Activated CD8-positive, alpha-beta memory T cell treated with anti-CD3 and anti-CD28 coated beads for 24 hours (primary cell): ENCODE measurements around the gene IKZF3.
"Not testable (repeated sequence)": the region's sequence is repeated elsewhere in the genome, so short reads cannot be mapped to it uniquely, and the experiment has no call there.

Source experiments
- DNase-seq: peaks from one replicate; pipeline ENCODE4 v3.0.0-alpha.2; 2020

Gene IKZF3

GRCh38 chr17:39863918-39864746 lies at the start of gene IKZF3:
TSS of gene IKZF3 (minus strand) at chr17:39864312. CDS start at chr17:39864126, 186 bp downstream.
- DNase-seq = peak; percentile 93

GRCh38 chr17:39908789-39909352 lies 44.8 kb upstream of the IKZF3 start:
- DNase-seq = no peak

- no peak for DNase-seq
Measured at GRCh38 chr17:39904990-39905288, 40.8 kb upstream of the IKZF3 start.

- peak; percentile 54 for DNase-seq
Measured at GRCh38 chr17:39903158-39903884, 39.2 kb upstream of the IKZF3 start.

- not testable (repeated sequence) for DNase-seq
Measured at GRCh38 chr17:39902027-39902426, 37.9 kb upstream of the IKZF3 start.

- DNase-seq = no peak
Measured at GRCh38 chr17:39899215-39899614, 35.1 kb upstream of the IKZF3 start.

- DNase-seq = no peak
Measured at GRCh38 chr17:39898088-39898487, 34.0 kb upstream of the IKZF3 start.

- no peak for DNase-seq
Measured at GRCh38 chr17:39894681-39895376, 30.7 kb upstream of the IKZF3 start.

GRCh38 chr17:39889200-39889599 lies 25.1 kb upstream of the IKZF3 start:
- DNase-seq = no peak

- DNase-seq = no peak
Measured at GRCh38 chr17:39887078-39887477, 23.0 kb upstream of the IKZF3 start.

- not testable (repeated sequence) for DNase-seq
Measured at GRCh38 chr17:39886102-39886501, 22.0 kb upstream of the IKZF3 start.

GRCh38 chr17:39872751-39873150 lies 8.6 kb upstream of the IKZF3 start:
- no peak for DNase-seq

- DNase-seq = no peak
Measured at GRCh38 chr17:39871801-39872200, 7.7 kb upstream of the IKZF3 start.

- DNase-seq = no peak
Measured at GRCh38 chr17:39870776-39871175, 6.7 kb upstream of the IKZF3 start.

GRCh38 chr17:39868554-39868942 lies 4.4 kb upstream of the IKZF3 start:
- no peak for DNase-seq

- DNase-seq = peak; percentile 82
Measured at GRCh38 chr17:39867880-39868553, 3.9 kb upstream of the IKZF3 start, which contains the start of gene ZPBP2. TSS of gene ZPBP2 (plus strand) at chr17:39868202. CDS start at chr17:39868355, 153 bp downstream.

- peak; percentile 83 for DNase-seq
Measured at GRCh38 chr17:39867084-39867879, 3.2 kb upstream of the IKZF3 start.

- no peak for DNase-seq
Measured at GRCh38 chr17:39866013-39866730, 2.1 kb upstream of the IKZF3 start.

- no peak for DNase-seq
Measured at GRCh38 chr17:39863244-39863917, 731 bp downstream of the IKZF3 start.

- no peak for DNase-seq
Measured at GRCh38 chr17:39861235-39861634, 2.9 kb downstream of the IKZF3 start.
